Cortex of kidney (tissue), 1 donor: ENCODE data around the gene NKX1-1.
"Not testable (repeated sequence)": the region's sequence is repeated elsewhere in the genome, so short reads cannot be mapped to it uniquely, and the experiment has no call there.

Experiments used
- DNase-seq: peaks from one replicate; lab custom pipeline; 2025; lab: John Stamatoyannopoulos, UW

Gene NKX1-1

GRCh38 chr4:1406394-1406980 lies at the start of gene NKX1-1:
Gene NKX1-1, minus strand, starts transcription at chr4:1406442. Its CDS starts 0 bp downstream, at chr4:1406442.
- no peak for DNase-seq

- no peak for DNase-seq
Measured at GRCh38 chr4:1453731-1454130, 47.5 kb upstream of the NKX1-1 start.

GRCh38 chr4:1452431-1453051 lies 46.3 kb upstream of the NKX1-1 start:
- DNase-seq, result no peak

- DNase-seq, result no peak
Measured at GRCh38 chr4:1451752-1452122, 45.5 kb upstream of the NKX1-1 start.

- no peak for DNase-seq
Measured at GRCh38 chr4:1451106-1451751, 45.0 kb upstream of the NKX1-1 start.

- no peak for DNase-seq
Measured at GRCh38 chr4:1449833-1450741, 43.8 kb upstream of the NKX1-1 start.

GRCh38 chr4:1449475-1449832 lies 43.2 kb upstream of the NKX1-1 start:
- DNase-seq, result no peak

GRCh38 chr4:1448589-1449420 lies 42.6 kb upstream of the NKX1-1 start:
- no peak for DNase-seq

- DNase-seq, result no peak
Measured at GRCh38 chr4:1447676-1448588, 41.7 kb upstream of the NKX1-1 start.

- DNase-seq, result no peak
Measured at GRCh38 chr4:1446502-1447386, 40.5 kb upstream of the NKX1-1 start.

GRCh38 chr4:1445716-1446445 lies 39.6 kb upstream of the NKX1-1 start:
- DNase-seq, result no peak

- not testable (repeated sequence) for DNase-seq
Measured at GRCh38 chr4:1443688-1444172, 37.5 kb upstream of the NKX1-1 start.

- DNase-seq, result no peak
Measured at GRCh38 chr4:1427010-1427409, 20.8 kb upstream of the NKX1-1 start.

- DNase-seq, result no peak
Measured at GRCh38 chr4:1421657-1422056, 15.4 kb upstream of the NKX1-1 start.

GRCh38 chr4:1419708-1420107 lies 13.5 kb upstream of the NKX1-1 start:
- DNase-seq, result no peak

- DNase-seq, result no peak
Measured at GRCh38 chr4:1418494-1419285, 12.4 kb upstream of the NKX1-1 start.

GRCh38 chr4:1417522-1418390 lies 11.5 kb upstream of the NKX1-1 start:
- DNase-seq, result no peak
